ENCODE results near the gene KLRD1. TPM values are rescaled to one million over a fixed set of nuclear protein-coding genes. Genes with fewer than 3 reads are reported as not detected.

Gene KLRD1
- total and polyA plus RNA-seq, 2 of the 4 experiments (the other 2 are of a cell fraction), result under 0.01 TPM

DNA sequence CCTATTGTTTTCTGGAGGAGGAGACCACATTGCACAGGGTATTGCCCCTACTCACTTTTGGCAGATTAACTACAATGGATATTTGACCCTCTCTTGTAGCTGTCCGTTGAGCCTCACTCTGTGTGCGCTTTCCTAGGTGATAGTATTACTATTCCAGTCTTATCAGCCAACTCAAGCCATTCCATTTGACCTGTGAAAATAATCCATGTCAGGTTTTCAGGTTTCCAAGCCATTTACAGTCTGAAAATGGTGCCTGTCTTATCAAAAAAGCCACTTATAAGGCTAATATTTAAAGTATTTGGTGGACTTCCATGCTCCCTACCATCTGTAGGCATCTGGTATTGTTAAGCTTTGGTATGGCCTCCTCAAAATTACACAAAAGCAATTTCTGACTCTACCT is 29.6 kb upstream of the KLRD1 start:
- in situ Hi-C loops (cut with MboI; ENCODE audit: low sequenced_read_pairs), result no loop called here
- no peak overlapping the region for H3K56ac ChIP-seq (ENCODE audit: extremely low read depth, insufficient read depth, low read length)
- no peak overlapping the region for H2AK9ac ChIP-seq (replicated peaks; ENCODE audit: low read depth, low read length, poor library complexity)
- DNase-seq (no peak), ATAC-seq (ENCODE audit: low read depth) (no peak)
- no peak overlapping the region for H2AK5ac ChIP-seq (ENCODE audit: low read depth, low read length)
- no peaks in the 10 kb centered on the region for H3K9me1 ChIP-seq (ENCODE audit: insufficient read depth, low read length)
- H3K9ac ChIP-seq (ENCODE audit: low read depth, low read length), result no peak overlapping the region
- no peak overlapping the region for H2BK20ac ChIP-seq (ENCODE audit: low read depth, low read length)
- no peak overlapping the region for H3K23ac ChIP-seq (ENCODE audit: low read depth, low read length)
- no peak overlapping the region for H3K4ac ChIP-seq (ENCODE audit: low read depth, low read length)
- H4K20me1 ChIP-seq (ENCODE audit: insufficient read depth, low read length), result no peaks in the 10 kb centered on the region; the same call in 1 of the 2 replicates
- H3K4me2 ChIP-seq (ENCODE audit: low read depth, low read length), result no peak overlapping the region
- H3K4me1 ChIP-seq (ENCODE audit: control insufficient read depth, insufficient read depth, low read length), result no peaks in the 10 kb centered on the region
- no peak for TF ChIP-seq CTCF (conservative IDR thresholded peaks at IDR 0.05; ENCODE audit: low read depth, low read length)
- TF ChIP-seq CHD1 (IDR thresholded peaks at IDR 0.05; ENCODE audit: low read depth, low read length), result no peak
- no peak for TF ChIP-seq SMC3 (IDR thresholded peaks at IDR 0.05; ENCODE audit: low read depth, low read length)
- no peak for TF ChIP-seq FOS (IDR thresholded peaks at IDR 0.05; ENCODE audit: low read depth, low read length)
- TF ChIP-seq RFX5 (IDR thresholded peaks at IDR 0.05; ENCODE audit: low read depth, low read length), result no peak
- no peak for TF ChIP-seq NFE2L2 (IDR thresholded peaks at IDR 0.05; ENCODE audit: low read depth, low read length)
- TF ChIP-seq RCOR1 (IDR thresholded peaks at IDR 0.05; ENCODE audit: insufficient replicate concordance, low read length), result no peak
- TF ChIP-seq MXI1 (IDR thresholded peaks at IDR 0.05; ENCODE audit: borderline replicate concordance, low read depth, low read length), result no peak
- ChIA-PET CTCF (no interaction called here), POLR2A (ENCODE audit: unreplicated experiment) (no interaction called here)
- H2BK5ac ChIP-seq (ENCODE audit: low read depth, low read length, poor library complexity, severe bottlenecking), result no peak overlapping the region
- no peak overlapping the region for H3K14ac ChIP-seq (replicated peaks; ENCODE audit: low read depth, low read length)
- no peak overlapping the region for H3K18ac ChIP-seq (ENCODE audit: low read depth, low read length)
- H4K8ac ChIP-seq (ENCODE audit: low read depth in 2 of 2, low read length in 2 of 2), result no peak overlapping the region
- dilution Hi-C loops (cut with HindIII; ENCODE audit: low sequenced_read_pairs, unreplicated experiment), result no loop called here
- H4K5ac ChIP-seq (ENCODE audit: low read depth, low read length), result no peak overlapping the region
- WGBS, 2 experiments (ENCODE audit: extremely low coverage in 2 of 2, insufficient read length in 1 of 2), result no CpG with 5 or more reads among the region's 2 CpGs
- H3K9me3 ChIP-seq (ENCODE audit: control insufficient read depth, insufficient read depth, low read length), result no peaks in the 10 kb centered on the region
- no peak overlapping the region for H3K4me3 ChIP-seq (ENCODE audit: insufficient read depth, low read depth, low read length)
- peaks cover 3% of the 10 kb centered on the region; the same call in 1 of the 2 replicates for H3K27me3 ChIP-seq (ENCODE audit: control insufficient read depth, insufficient read depth, low read length)
- intact Hi-C loops (cut with micrococcal nuclease), result no loop called here
- no peak overlapping the region for H2BK15ac ChIP-seq (ENCODE audit: low read depth, low read length)
- H3K27ac ChIP-seq (ENCODE audit: insufficient read depth, low read length), result no peak overlapping the region
- no peaks in the 10 kb centered on the region for H3K36me3 ChIP-seq (ENCODE audit: control insufficient read depth, insufficient read depth, low read length)
- H2AFZ ChIP-seq (replicated peaks; ENCODE audit: low read length, poor library complexity), result no peak overlapping the region
- no peaks in the 10 kb centered on the region for H3K79me1 ChIP-seq (ENCODE audit: low read depth in 1 of 2, low read length in 2 of 2)
- BruUV-seq (replicated peaks), result no TSS peak
- no peak overlapping the region for H4K91ac ChIP-seq (ENCODE audit: insufficient read depth, low read depth, low read length)
- H2BK120ac ChIP-seq (ENCODE audit: low read depth, low read length), result no peak overlapping the region
